ENCODE measurements around the gene ARMH2. TPM values are rescaled to one million over a fixed set of nuclear protein-coding genes. Genes with fewer than 3 reads are reported as not detected.

Gene ARMH2
- total and polyA plus RNA-seq, 9 of the 15 experiments (the other 6 are each of a cell fraction or from before 2014, with no cell fraction given), result not detected

DNA sequence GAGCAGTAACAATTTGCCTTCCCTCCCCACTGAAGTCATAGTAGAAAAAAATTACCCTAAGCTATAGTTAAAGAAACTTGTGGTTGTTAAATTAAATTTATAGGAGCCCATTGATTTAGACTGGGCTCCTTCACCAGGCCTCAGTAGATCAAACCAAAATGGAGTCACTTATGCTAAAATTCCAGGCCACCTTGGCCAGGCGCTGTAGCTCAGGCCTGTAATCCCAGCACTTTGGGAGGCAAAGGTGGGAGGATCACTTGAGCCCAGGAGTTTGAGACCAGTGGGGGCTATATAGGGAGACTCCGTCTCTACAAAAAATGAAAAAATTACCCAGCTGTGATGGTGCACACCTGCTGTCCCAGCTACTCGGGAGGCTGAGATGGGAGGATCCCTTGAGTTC lies 39.0 kb downstream of the ARMH2 start (continued):
- TF ChIP-seq KDM2B (CRISPR knock-in tag; IDR thresholded peaks at IDR 0.05) (no peak), TAF1 (IDR thresholded peaks at IDR 0.05; ENCODE audit: control insufficient read depth, extremely low read depth, insufficient read depth, low read length, severe bottlenecking) (no peak), ZNF217 (CRISPR knock-in tag; IDR thresholded peaks at IDR 0.05) (no peak), CBX3 (IDR thresholded peaks at IDR 0.05; ENCODE audit: borderline replicate concordance in 1 of 2, low read length in 2 of 2) (no peak), CSDE1 (IDR thresholded peaks at IDR 0.05) (no peak), LEF1 (IDR thresholded peaks at IDR 0.05) (no peak), THRAP3 (IDR thresholded peaks at IDR 0.05; ENCODE audit: borderline replicate concordance) (no peak), YBX1 (IDR thresholded peaks at IDR 0.05) (no peak), CXXC5 (CRISPR knock-in tag; IDR thresholded peaks at IDR 0.05) (peak; percentile 47), RHOXF2B (CRISPR knock-in tag; conservative IDR thresholded peaks at IDR 0.05) (no peak), ZNF589 (CRISPR knock-in tag; IDR thresholded peaks at IDR 0.05; ENCODE audit: low read depth) (no peak), ZNF316 (IDR thresholded peaks at IDR 0.05) (no peak), MXI1 (IDR thresholded peaks at IDR 0.05; ENCODE audit: low read depth, low read length) (no peak), NFIC (IDR thresholded peaks at IDR 0.05) (no peak), BCOR (IDR thresholded peaks at IDR 0.05) (no peak), ZFPM2 (CRISPR knock-in tag; IDR thresholded peaks at IDR 0.05) (no peak), HMGN3 (IDR thresholded peaks at IDR 0.05; ENCODE audit: borderline replicate concordance, extremely low read depth, insufficient read length, low read depth, low read length) (no peak)
- TF ChIP-seq, protein P1, sequence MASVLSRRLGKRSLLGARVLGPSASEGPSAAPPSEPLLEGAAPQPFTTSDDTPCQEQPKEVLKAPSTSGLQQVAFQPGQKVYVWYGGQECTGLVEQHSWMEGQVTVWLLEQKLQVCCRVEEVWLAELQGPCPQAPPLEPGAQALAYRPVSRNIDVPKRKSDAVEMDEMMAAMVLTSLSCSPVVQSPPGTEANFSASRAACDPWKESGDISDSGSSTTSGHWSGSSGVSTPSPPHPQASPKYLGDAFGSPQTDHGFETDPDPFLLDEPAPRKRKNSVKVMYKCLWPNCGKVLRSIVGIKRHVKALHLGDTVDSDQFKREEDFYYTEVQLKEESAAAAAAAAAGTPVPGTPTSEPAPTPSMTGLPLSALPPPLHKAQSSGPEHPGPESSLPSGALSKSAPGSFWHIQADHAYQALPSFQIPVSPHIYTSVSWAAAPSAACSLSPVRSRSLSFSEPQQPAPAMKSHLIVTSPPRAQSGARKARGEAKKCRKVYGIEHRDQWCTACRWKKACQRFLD (CRISPR knock-in tag; IDR thresholded peaks at IDR 0.05), result peak; percentile 33; the same call in 1 of the 2 replicates
- TF ChIP-seq, protein P2, sequence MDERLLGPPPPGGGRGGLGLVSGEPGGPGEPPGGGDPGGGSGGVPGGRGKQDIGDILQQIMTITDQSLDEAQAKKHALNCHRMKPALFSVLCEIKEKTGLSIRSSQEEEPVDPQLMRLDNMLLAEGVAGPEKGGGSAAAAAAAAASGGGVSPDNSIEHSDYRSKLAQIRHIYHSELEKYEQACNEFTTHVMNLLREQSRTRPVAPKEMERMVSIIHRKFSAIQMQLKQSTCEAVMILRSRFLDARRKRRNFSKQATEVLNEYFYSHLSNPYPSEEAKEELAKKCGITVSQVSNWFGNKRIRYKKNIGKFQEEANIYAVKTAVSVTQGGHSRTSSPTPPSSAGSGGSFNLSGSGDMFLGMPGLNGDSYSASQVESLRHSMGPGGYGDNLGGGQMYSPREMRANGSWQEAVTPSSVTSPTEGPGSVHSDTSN (CRISPR knock-in tag; IDR thresholded peaks at IDR 0.05; ENCODE audit: low read depth), result no peak
- TF ChIP-seq, protein P2 (tag; conservative IDR thresholded peaks at IDR 0.05; ENCODE audit: low read depth), result no peak
- TF ChIP-seq, protein P3, sequence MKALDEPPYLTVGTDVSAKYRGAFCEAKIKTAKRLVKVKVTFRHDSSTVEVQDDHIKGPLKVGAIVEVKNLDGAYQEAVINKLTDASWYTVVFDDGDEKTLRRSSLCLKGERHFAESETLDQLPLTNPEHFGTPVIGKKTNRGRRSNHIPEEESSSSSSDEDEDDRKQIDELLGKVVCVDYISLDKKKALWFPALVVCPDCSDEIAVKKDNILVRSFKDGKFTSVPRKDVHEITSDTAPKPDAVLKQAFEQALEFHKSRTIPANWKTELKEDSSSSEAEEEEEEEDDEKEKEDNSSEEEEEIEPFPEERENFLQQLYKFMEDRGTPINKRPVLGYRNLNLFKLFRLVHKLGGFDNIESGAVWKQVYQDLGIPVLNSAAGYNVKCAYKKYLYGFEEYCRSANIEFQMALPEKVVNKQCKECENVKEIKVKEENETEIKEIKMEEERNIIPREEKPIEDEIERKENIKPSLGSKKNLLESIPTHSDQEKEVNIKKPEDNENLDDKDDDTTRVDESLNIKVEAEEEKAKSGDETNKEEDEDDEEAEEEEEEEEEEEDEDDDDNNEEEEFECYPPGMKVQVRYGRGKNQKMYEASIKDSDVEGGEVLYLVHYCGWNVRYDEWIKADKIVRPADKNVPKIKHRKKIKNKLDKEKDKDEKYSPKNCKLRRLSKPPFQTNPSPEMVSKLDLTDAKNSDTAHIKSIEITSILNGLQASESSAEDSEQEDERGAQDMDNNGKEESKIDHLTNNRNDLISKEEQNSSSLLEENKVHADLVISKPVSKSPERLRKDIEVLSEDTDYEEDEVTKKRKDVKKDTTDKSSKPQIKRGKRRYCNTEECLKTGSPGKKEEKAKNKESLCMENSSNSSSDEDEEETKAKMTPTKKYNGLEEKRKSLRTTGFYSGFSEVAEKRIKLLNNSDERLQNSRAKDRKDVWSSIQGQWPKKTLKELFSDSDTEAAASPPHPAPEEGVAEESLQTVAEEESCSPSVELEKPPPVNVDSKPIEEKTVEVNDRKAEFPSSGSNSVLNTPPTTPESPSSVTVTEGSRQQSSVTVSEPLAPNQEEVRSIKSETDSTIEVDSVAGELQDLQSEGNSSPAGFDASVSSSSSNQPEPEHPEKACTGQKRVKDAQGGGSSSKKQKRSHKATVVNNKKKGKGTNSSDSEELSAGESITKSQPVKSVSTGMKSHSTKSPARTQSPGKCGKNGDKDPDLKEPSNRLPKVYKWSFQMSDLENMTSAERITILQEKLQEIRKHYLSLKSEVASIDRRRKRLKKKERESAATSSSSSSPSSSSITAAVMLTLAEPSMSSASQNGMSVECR (CRISPR knock-in tag; IDR thresholded peaks at IDR 0.05), result no peak
- TF ChIP-seq, protein P4, sequence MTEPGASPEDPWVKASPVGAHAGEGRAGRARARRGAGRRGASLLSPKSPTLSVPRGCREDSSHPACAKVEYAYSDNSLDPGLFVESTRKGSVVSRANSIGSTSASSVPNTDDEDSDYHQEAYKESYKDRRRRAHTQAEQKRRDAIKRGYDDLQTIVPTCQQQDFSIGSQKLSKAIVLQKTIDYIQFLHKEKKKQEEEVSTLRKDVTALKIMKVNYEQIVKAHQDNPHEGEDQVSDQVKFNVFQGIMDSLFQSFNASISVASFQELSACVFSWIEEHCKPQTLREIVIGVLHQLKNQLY (CRISPR knock-in tag; conservative IDR thresholded peaks at IDR 0.05), result no peak

All from K562 (cell line).